OCI-LY1 (cell line): ENCODE measurements around the gene PIAS4.
"Not testable (repeated sequence)": the region's sequence is repeated elsewhere in the genome, so short reads cannot be mapped to it uniquely, and the experiment has no call there.

Experiments
- CTCF ChIP-seq: fragments of 200-600 bp; sonication (generic), shearing (Covaris generic); IDR thresholded peaks from 2 replicates; pipeline ENCODE4 v1.5.1; 2017; ENCODE audit warnings: mild to moderate bottlenecking, antibody characterized with exemption, low read length, moderate library complexity, mixed read lengths
- EZH2 ChIP-seq: fragments of 200-600 bp; sonication (generic), shearing (Covaris generic); IDR thresholded peaks from 2 replicates; pipeline ENCODE4 v1.8.0; 2017; ENCODE audit warnings: borderline replicate concordance, mixed run types, mild to moderate bottlenecking, antibody characterized with exemption, low read length, moderate library complexity, mixed read lengths

- not testable (repeated sequence) for TF ChIP-seq CTCF, EZH2
These were observed 2.1 kb upstream of the PIAS4 start for GRCh38 chr19:4005436-4005835.
